Measurements from ENCODE around the gene NOS2.

The NOS2 gene

DNA sequence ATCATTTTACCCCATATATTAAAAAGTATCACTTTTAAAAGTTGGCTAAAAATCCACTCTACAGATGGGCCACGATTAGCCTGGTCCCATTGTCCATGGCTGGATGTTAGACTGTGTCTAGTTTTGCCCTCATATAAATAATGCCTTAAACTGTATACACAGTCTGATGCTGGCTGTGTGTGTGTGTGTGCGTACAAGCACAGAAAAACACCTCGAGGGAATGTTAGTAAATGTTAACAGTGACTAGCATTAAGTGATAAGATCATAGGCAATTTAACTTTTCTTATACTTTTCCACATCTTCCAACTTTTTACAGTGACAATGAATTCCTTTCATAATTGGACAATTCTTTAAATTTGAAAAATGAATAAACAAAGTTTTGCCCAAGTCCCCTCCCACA is 8.2 kb downstream of the NOS2 start:
- DNase-seq (ENCODE audit: low spot score), result no peak

DNA sequence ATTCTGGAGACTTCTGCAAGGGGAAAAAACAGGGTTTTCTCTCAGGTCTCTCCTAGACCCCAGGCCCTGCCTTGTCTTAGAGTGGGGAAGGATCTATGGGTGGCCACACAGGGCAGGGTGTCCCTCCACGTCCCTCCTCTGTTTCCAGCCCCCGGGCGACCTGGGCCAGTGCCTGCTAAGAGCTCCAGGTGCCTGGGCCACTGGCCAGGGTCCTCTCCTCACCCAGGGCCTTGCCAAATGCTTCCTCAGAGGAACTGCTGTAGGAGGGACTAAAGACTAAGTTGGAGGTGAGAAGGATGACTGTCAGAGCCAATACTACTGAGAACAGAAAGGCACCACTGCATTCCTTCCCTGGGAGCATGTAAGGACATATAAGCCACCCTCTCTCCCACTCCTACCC is 11.4 kb downstream of the NOS2 start:
- TF ChIP-seq, protein P1, sequence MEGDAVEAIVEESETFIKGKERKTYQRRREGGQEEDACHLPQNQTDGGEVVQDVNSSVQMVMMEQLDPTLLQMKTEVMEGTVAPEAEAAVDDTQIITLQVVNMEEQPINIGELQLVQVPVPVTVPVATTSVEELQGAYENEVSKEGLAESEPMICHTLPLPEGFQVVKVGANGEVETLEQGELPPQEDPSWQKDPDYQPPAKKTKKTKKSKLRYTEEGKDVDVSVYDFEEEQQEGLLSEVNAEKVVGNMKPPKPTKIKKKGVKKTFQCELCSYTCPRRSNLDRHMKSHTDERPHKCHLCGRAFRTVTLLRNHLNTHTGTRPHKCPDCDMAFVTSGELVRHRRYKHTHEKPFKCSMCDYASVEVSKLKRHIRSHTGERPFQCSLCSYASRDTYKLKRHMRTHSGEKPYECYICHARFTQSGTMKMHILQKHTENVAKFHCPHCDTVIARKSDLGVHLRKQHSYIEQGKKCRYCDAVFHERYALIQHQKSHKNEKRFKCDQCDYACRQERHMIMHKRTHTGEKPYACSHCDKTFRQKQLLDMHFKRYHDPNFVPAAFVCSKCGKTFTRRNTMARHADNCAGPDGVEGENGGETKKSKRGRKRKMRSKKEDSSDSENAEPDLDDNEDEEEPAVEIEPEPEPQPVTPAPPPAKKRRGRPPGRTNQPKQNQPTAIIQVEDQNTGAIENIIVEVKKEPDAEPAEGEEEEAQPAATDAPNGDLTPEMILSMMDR (IDR thresholded peaks at IDR 0.05; ENCODE audit: extremely low read depth, missing control alignments), result no peak
- no peak for DNase-seq (ENCODE audit: low spot score)

More for the DNA sequence above, 8.2 kb downstream of the NOS2 start:
- TF ChIP-seq, protein P1 (IDR thresholded peaks at IDR 0.05; ENCODE audit: extremely low read depth, missing control alignments), result no peak

DNA sequence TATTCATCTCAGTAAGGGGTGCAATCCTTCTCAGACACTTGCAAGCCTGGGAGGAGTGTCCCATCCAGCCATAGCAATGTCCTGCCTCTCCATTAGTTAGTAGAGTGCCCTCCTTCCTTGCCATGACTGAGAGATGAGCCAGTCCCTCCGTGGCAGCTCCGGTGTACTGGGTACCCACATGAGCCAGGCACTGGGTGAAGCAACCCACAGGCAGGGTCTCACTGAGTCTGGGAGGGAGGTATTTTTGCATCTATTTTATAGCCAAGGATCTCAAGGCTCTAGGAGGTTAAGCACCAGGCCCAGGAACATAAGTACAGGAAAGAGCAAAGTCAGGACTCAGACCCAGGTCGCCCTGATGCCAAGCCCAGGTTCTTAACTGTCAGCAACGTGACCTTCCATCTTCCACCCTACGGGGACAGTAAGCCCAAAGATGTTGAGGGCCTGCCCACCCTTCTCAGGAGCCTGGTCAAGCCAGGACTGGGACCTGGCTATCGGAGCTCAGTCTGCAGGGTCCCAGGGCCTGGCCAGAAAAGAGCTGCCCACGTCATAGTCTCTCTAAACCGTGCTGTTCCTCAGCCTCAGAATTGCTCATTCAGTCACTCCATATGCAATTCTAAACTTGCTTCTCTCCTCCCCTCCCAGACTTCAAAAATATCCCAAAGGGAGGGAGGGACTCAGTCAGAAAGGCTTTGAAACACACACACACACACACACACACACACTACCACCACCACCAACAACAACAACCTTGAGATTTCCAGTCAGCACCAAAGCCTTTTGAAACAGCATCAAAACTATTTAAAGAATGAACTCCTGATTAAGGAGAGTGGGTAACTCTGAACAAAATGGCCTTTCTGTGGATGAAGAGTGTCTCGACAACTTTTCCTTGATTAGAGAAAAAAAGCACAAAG is 16.6 kb downstream of the NOS2 start:
- TF ChIP-seq, protein P1 (IDR thresholded peaks at IDR 0.05; ENCODE audit: extremely low read depth, missing control alignments), result no peak
- DNase-seq (ENCODE audit: low spot score), result no peak

- TF ChIP-seq, protein P1 (IDR thresholded peaks at IDR 0.05; ENCODE audit: extremely low read depth, missing control alignments), result no peak
- no peak for DNase-seq (ENCODE audit: low spot score)
Measured at GRCh38 chr17:27782791-27783206, 17.5 kb downstream of the NOS2 start.

DNA sequence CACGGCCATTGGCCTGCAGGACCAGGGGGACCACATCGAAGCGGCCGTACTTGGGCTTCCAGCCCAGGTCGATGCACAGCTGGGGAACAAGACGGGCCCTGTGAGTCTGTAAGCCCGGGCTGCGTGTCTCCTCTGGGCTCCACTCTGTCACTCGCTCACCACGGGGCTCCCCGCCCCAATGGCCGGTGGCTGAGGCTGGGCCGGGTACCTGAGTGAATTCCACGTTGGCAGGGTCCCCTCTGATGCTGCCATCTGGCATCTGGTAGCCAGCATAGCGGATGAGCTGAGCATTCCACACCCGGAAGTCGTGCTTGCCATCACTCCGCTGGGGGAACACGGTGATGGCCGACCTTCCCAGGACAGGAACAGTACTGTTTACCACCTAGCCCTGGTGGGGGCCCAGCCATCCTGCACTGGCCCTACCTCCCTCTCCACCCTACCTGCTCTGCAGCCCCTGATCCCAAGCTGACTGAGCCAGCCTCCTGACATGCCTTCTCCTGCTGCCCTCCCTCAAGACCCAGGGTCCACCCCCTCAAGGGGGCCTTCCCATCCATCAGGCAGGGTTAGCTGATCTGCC is 19.4 kb downstream of the NOS2 start:
- no peak for DNase-seq (ENCODE audit: low spot score)
- TF ChIP-seq, protein P1 (IDR thresholded peaks at IDR 0.05; ENCODE audit: extremely low read depth, missing control alignments), result no peak

DNA sequence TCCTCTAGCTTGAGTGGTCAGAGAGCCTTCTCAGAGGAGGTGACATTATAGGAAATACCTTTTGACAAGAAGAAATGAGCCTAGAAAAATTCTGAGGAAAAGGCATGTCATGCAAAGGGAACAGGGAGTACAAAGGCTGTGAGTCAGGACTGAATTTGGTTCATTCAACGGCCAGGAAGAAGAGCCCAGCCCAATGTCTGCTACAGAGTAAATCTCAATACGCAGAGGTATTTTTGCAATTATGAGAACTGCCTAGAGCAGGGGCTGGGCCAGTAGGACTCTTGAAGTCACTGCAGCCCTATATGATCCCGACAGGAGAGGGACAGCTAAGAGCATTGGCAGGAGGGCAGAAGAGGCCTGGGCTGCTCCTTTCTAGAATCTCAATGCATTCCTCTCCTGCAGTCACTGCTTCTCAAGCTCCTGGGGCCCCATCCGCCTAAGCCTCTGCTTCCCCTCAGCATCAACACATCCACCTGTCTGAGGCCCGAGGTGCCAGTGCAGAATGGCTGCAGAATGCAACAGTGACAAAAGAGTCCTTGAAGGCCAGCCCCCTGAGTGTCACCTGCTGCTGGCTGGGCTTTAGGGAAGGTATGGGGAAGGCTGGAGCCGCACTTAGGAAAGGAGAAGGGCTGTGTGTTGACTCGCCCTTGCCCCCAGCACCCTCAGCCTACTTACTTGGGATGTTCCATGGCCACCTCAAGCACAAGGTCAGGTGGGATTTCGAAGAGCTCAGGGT is 20.1 kb downstream of the NOS2 start:
- DNase-seq (ENCODE audit: low spot score), result no peak
- TF ChIP-seq, protein P1 (IDR thresholded peaks at IDR 0.05; ENCODE audit: extremely low read depth, missing control alignments), result no peak

- no peak for DNase-seq (ENCODE audit: low spot score)
- TF ChIP-seq, protein P1 (IDR thresholded peaks at IDR 0.05; ENCODE audit: extremely low read depth, missing control alignments), result no peak
Measured at GRCh38 chr17:27778183-27778582, 22.1 kb downstream of the NOS2 start.

Measured in GM20000 (cell line).